GM21381 (cell line): ENCODE measurements around the gene CUTC.
"Not testable (repeated sequence)": the region's sequence is repeated elsewhere in the genome, so short reads cannot be mapped to it uniquely, and the experiment has no call there.

ENCODE experiments used
- ATAC-seq: cut with Tn5 transposase; IDR thresholded peaks from one replicate; pipeline ENCODE4 v1.9.1; 2021; ENCODE audit warnings: mild to moderate bottlenecking, moderate library complexity; ENCODE audit not compliant: unreplicated experiment

The CUTC gene, protein sequence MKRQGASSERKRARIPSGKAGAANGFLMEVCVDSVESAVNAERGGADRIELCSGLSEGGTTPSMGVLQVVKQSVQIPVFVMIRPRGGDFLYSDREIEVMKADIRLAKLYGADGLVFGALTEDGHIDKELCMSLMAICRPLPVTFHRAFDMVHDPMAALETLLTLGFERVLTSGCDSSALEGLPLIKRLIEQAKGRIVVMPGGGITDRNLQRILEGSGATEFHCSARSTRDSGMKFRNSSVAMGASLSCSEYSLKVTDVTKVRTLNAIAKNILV

DNA sequence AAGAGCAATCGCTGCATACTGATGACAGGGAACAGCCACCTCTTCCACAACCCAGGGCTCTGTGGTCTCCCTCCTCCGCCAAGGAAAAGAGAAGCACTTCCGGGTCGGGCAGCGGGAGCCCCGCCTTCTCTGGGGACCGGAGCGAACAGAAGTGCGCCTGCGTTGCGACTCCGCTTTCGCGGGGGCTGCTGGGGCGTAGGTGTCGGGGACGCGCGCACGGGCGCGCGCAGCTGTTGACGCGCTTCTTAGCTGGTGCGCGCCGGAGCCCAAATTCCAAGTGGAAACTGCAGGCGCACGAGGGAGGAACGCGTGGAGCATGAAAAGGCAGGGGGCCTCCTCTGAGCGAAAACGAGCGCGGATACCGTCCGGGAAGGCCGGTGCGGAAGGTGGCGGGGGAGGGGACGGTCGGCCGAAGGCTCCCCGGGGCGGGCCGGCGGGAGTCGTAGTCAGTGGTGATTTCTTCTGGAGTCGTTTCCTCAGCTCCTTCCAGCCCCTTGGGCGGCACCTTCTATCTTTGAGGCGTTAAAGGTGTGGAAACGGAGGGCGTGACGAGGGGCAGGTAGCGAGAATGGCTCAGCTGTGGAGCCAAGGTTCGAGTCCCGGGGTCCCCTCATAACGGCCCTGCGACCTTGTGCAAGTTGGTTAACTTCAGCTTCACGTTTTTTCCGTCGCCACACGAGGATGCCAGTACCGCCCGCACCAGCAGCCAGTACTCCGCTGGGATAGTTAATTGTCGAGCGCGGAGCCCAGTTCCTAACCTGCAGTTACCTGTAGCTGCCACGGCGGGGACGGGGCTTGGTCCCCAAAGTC, at the start of gene CUTC, which contains the start of gene COX15:
TSS of gene CUTC (plus strand) at position 202 of the 810 bp plus-strand sequence. CDS start at position 317, 115 bp downstream.
TSS of gene COX15 (minus strand) at position 95 of the 810 bp plus-strand sequence. CDS start at position 17, 78 bp downstream.
- peak; percentile 93 for ATAC-seq

DNA sequence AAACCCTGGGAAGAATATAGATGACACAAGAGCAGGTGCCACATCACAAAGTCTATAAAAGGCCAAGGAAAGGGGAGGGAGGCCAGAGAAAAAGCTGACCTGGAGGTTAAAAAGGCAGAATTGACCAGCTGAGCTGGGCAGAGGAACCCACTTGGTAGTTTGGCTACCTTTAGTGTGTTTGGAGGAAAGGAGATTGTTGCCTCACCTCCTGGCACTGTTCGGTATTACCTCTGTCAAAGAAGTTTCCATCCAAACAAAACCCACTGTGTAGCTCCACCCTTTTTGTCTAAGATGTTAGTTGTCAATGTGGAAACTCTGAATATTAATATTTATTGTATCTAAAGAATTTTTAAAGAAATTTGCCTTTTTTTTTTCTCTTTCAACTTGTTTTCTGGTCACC, 49.3 kb upstream of the CUTC start:
- ATAC-seq, result no peak

DNA sequence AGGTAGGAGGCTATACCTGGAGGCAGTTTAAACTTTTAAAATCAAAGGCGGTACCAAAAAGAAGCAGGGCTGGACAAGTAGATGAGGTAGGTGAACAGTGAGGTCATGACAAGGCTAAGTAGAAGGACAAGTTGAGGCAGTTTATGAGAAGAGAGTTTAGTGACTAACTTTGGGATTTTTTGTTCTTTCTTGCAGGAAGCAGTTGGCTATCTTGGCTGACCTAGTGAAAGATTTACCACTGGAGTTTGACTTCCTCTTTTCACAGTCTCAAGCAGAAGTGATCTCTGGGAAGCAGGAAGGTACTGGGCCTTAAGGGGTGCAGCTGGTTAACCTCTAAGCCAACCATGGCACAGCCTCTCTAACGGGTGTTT, 46.5 kb upstream of the CUTC start:
- ATAC-seq, result peak; percentile 95

DNA sequence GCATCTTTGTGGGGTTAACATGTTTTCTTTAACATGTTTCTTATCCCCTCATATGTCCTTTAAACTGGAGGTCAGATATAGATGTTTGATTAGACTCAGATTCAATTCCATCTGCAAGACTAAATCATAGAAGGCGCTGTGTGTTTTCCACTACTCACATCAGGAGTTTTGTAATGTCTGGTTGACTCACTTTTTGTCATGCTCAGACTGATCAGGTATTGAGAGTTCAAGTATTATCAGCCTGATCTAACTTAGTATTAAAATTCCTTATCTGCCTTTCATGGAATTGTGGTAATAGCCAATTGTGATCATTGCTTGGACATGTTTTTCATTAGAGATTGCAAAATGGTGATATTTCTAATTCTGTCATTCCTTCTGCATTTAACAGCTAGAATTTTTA, 42.6 kb upstream of the CUTC start:
- no peak for ATAC-seq

DNA sequence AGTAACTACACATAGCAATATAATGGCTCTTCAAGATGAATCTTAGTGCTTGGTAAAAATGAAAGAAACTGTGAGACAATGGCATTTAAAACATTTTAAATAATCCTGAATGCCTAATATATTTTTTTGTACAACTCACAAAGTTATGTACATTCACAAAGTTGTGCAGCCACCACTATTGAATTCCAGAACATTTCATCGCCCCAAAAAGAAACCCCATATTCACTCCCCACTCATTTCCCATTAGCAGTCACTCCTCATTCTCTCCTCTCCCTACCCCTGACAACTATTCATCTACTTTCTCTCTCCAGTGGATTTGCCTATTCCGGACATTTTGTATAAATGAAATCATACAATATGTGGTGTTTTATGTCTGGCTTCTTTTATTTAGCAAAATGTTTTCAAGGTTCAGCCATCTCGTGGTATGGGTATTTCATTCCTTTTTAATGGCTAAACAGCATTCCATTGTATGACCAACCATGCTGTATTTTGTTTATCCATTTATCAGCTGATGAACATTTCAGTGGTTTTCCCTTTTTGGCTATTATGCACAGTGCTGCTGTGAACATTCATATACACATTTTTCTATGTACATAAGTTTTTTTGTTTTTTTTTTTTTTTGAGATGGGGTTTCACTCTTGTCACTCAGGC, 38.0 kb upstream of the CUTC start:
- no peak for ATAC-seq

DNA sequence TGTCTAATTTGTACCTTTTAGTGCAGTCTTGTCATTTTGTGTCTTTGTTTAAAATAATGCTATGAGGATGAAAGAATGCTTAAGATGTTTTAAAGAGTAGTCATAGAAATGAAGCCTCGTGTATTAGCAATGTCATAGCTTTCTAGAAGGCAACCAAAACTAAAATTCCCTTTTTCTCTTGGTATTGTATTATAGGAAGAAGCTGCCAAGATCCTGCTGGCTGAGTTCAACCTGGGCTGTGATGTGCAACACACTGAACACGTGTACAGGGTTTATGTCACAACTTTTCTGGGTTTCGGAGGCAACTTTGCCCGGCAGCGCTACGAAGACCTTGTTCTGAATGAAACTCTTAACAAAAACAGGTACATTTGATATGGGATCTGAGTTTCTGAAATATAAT, 36.3 kb upstream of the CUTC start:
- ATAC-seq, result no peak

DNA sequence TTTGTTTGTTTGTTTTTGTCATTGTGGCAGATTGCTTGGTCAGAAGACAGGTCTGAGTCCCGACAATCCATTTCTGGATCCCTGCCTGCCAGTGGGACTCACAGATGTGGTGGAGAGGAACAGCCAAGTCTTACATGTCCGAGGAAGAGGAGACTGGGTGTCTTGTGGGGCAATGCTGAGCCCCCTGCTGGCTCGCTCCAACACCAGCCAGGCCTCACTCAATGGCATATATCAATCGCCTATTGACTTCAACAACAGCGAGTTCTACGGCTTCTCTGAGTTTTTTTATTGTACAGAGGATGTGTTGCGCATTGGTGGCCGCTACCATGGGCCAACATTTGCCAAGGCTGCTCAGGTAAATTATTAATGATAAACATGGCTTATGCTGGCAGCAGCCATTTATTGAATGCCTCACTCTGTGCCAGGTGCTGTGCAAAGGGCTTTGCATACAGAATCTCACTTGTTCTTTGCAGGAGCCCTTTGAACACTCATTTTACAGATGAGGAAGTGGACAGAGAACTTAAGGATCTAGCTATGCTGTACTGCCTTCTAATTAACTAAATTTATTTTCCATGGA, 33.4 kb upstream of the CUTC start:
- no peak for ATAC-seq

DNA sequence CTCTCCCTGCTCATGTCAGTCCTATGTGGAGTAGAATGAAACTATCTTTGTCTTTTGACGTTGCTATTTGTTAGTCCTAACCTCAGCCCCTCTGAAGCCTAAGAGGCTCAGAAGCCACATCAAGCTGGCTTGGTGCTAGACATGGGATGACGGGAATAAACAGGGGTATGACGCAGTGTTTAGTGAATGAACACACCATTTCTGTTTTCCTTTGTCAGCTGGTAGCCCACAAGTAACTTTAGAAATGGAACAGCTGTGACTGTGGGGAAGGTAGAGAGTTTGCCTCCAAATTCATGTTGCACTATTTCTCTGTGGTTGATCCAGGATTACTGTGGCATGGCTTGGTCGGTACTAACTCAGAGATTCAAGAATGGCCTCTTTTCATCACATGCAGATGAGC, 31.4 kb upstream of the CUTC start:
- ATAC-seq, result no peak

DNA sequence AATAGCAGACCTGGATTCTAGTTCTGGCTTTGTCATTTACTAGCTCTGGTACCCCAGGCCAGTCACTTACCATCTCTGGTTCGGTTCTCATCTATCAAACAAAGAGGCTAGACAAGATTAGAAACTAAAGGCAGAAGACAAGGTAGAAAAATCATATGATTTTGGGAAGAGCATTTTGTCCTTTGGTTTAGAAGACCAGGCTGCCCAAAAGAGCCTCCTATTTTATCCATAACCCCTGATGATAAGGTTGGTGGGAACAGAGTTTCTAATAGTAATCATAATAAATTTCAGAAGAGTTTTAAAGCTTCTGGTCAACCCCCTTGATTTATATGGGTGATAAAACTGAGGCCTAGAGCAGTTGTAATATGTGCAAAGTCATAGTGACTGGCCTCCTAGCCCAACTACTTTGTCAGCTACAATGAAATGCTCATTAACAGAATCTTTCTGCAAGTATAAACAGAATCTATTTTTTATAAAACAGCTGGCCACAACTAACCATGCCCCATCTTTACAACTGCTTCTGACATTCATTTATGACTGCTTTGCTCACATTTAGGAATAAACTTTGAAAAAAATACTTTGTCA, 23.5 kb upstream of the CUTC start:
- ATAC-seq, result no peak

DNA sequence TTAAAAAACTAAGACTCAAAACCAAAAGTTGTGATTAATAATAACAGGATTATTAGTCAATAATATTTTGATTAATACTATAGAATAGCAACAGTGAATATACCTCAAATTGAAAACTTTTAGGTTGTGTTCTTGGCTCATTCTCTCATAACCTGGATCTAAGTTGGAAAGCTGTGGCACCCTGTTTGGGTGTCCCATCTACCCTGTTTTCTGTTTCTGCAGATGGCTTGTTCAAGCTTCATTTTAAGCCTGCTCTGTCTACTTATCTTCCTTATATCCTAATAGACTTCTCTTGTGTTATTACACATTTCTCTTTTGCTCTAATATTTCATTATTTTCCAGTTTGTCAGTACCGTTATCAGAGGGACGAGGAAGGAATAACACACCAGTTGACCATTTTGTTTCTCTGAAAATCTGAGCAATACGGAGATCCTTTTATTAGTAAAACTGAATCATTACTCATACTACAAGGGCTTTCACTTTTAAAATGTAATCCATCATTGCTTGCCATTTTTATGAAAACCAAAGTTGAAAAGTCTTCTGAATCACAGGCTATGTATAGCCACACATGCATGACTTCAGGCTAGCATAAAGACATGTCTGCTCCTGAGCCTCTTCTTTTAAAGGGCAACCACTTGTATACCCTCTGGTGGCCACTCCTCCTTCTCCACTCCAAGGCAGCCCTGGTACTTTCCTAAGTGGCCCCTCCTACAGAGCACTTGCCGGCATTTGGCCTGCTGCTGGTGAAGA, 22.4 kb upstream of the CUTC start:
- peak; percentile 64 for ATAC-seq

DNA sequence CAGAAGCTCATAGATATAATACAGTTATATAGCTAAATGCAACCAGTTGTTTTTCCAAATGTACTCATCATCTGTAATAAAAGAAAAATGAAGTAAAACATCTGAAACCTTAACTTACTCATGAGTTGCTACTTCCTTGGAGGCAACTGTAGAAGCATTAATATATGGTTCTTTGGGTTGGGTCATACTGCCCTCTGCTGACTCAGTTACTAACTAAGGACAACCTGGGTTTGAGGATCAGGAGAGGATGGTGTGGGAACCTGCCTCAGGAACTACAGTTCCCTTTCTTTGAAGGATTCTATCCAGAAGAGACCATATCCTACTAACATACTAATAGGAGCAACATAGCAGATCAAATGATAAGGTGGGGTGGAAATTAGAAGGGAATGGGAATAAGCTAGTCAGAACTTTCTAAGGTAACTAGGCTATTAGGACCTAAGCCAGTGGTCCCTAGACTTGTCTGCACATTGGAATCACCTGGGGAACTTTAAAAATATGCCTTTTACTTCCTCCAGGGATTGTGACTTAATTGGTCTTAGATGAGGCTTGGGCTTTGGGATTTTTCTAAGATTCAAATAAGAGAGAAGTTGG, 20.8 kb upstream of the CUTC start:
- ATAC-seq, result peak; percentile 60

DNA sequence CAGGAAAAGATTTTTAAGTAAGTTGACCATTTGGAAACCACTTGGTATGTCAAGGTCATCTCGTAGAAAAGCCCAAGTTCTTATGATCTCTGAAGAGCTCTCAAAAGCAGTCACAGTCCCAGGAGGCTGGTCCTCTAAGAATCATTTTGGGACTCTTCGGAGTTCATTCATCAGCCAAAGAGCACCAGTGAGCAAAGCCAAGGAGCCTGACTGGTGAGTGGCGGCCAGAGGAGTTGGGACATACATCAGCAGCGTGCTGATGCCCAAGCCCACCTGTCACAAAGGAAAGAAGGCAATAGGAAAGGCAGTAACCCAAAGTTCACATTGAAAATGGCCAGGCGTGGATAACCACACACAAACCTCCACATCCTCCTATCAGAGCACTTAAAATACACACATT, 17.6 kb upstream of the CUTC start:
- ATAC-seq, result no peak

DNA sequence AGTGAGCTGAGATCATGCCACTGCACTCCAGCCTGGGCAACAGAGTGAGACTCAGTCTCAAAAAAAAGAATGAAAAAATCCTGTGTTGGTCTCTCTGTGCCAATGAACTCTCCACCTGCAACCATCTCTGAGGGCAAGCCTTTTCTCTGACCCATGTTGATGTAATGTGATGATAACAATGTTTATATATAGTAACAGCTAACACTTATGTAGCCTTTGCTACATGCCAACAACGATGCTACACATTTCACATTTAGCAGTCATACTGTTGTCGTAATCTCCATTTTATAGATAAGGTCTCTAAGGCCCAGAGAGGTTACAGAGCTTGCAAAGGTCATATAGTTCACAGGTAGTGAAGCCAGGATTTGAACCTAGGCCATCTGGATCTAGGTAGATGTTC, 11.6 kb upstream of the CUTC start:
- no peak for ATAC-seq

DNA sequence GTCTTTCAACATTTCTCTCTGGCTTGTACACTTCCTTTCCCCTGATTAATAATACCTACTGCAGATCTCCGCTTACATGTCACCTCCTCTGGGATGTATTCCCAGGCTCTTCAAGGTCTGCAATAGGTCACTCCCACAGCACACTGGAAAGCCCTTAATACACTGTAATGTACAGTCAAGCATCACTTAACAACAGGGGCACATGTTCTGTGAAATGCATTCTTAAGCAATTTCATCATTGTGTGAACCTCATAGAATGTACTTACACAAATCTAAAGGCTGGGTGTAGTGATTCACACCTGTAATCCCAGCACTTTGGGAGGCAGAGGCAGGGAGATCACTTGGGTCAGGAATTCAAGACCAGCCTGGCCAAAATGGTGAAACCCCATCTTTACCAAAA, 2.0 kb upstream of the CUTC start:
- ATAC-seq, result no peak

DNA sequence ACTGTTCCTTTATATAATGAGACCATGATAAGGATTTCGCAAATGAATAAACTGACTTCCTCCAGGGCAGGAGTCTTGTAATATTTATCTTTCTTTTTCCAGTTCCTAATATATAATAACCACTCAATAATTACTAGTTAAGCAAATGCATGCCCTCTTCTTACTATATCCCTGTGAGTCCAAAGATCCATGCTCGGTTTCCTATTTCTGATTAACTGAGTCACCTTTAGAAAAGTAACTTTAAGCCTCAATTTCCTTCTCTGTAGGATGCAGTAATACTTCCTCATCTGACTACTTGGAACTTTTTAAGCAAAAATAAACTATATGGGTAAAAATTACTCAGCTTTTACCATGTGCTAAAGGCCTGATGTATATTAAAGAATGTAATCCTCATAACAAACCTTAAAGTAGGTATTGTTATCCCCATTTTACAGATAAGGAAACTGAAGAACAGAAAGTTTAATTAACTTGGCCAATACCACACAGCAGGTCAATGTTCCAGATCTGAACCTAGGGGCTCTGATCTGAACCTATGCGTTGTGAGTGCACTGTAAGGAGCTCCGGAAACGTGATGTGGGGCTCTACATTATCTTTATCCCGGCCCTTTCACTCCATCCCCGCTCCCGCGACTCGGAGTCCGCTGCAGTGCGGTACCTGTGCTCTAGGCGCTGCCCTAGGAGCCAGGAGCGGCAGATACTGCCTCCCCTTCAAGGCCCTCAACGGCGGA, 565 bp upstream of the CUTC start:
- no peak for ATAC-seq

DNA sequence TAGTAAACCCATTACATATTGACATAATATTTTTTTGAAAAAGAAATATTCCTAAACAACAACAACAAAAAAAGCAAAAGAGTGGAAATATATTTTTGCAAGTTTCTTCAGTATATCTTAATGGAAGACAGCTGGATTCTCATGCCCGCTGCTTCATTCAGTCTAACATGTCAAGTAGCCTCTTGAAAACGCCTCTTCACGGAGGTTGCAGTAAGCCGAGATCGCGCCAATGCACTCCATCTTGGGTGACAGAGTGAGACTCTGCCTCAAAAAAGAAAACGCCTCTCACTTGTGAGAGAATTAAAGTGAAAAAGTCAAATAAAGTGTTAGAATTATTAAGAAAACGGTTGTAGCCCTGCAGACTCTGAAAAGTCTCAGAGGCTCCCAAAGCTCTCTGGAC, 1.3 kb downstream of the CUTC start:
- ATAC-seq, result no peak

DNA sequence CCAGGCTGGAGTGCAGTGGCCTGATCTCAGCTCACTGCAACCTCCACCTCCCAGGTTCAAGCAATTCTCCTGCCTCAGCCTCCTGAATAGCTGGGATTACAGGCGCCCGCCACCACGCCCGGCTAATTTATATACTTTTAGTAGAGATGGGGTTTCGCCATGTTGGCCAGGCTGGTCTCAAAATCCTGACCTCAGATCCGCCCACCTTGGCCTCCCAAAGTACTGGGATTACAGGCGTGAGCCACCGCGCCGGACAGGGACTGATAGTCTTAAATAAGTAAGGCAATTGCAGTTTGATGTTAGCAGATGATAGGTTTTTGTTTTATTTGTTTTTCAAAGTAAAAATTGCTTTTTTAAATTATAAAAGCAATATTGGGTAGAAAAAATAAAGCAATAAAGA, 2.1 kb downstream of the CUTC start:
- not testable (repeated sequence) for ATAC-seq

DNA sequence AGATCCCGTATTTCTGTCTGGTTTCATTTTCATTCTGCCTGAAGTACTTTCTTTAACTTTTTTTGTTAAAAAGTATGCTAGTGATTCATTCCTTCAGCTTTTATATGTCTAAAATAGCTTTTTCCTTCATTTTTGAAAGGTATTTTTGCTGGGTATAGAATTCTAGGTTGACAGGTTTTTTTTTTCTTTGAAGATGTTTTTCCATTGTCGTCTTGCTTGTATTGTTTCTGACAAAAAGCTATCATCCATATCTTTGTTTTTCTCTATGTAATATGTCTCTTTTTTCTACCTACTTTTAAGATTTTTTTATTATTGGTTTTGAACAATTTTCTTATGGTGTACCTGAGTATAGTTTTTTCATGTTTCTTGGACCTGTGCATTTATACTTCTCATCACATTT, 8.2 kb downstream of the CUTC start:
- ATAC-seq, result no peak

DNA sequence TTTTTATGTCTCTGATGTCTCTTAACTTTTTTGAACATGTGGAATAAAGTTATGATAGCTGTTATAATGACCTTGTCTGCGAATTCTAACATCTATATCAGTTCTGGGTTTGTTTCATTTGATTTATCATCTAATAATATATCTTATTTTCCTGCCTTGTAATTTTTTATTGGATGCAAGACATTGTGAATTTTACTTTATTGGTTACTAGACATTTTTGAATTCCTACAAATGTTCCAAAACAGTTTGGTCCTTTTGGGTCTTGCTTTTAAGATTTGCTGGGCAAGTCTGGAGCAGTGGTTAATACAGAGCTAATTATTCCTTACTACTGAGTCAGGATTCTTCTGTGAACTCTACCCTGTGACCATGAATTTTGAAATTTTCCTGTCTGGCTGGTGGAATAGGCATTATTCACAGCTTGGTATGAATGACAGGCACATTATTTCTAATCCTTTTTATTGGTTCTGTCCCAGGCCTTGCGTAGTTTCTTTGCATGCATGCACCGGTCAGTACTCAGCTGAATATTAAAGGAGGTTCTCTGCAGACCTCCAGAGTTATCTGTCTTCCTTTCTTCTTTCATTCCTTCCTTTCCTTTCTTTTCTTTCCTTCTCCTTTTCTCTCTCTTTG, 9.0 kb downstream of the CUTC start:
- no peak for ATAC-seq
